GM21423 (cell line): ENCODE results near the gene RNF123.
A peak's percentile ranks its signal among the peaks of the same experiment; 100 is the strongest.

Source experiments
- ATAC-seq: cut with Tn5 transposase; IDR thresholded peaks from one replicate; pipeline ENCODE4 v1.9.1; 2021; ENCODE audit warnings: mild to moderate bottlenecking, moderate library complexity; ENCODE audit not compliant: unreplicated experiment

RNF123 gene

DNA sequence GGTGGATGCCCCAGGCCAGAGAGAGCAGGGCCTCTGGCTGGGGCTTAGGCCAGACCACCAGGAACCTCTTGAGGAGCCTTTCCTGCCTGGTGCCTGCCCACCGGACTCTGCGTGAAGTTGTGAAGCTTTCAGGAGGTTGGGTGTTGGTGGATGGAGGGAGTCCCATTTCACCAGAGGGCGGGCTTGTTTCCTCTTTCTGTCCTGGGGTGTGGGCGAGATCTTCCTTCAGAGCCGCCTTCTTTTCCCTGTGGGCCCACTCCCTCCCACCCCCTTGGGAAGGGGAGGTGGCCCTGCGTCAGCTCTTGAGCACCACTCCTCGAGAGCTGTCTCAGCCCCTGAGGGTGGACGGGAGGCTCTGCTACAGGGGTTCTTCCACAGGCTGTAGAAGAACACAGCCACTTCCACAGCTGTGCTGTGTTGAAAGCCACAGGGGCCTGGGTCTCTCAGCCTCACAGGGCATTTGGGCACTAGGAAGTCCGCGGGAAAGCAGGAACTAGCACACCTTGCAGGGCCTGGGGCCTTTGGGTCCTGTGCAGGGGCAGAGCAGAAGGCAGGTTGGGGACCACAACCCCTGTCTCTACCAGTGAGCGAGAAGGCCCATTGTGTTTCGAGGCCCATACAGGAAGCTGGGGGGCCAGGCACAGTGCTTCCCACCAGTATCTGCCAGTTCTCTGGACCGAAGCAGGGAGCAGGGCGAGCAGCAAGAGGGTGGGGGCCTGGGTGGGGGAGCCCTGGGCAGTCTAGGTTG is 28.0 kb downstream of the RNF123 start:
- ATAC-seq: no peak

DNA sequence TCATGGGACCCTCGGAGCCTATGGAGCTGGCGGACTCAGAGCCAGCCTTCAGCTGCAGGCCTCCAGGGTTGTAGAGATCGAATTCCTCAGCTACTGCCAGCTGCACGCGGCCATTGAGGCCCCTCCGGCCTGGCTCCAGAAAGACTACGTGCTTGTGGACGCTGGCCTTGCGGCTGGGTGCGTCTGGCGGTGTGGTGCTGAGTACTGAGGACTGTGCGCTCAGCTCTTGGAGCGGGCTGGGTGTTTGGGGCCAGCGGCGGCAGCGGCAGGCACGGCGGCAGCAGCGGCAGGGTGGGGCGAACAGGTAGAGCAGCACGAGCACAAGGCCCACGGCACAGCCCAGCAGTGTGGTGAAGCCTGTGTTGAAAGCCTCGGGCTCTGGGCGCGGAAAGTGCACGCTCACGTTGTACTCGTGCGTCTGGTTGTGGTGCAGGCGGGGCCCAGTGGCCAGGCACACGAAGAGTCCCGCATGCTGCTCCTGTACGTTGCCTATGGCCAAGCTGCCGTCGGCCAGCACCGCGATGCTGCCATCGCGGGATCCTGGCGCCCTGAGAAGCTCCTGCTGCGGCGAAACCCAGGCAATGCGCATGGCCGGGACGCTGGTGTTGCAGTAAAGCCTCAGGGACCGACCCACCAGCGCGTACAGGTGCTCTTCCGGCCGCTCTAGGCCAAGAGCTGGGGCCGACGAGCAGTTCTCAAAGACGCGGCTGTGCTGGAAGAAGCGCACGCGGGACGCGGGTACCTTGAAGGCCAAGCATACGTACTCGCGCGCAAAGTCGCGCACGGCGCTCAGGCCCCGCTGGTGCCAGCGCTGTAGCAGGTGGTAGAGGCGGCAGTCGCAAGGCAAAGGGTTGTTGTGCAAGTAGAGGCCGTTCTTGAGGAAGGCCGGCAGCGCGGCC is 28.9 kb downstream of the RNF123 start:
- ATAC-seq: no peak

DNA sequence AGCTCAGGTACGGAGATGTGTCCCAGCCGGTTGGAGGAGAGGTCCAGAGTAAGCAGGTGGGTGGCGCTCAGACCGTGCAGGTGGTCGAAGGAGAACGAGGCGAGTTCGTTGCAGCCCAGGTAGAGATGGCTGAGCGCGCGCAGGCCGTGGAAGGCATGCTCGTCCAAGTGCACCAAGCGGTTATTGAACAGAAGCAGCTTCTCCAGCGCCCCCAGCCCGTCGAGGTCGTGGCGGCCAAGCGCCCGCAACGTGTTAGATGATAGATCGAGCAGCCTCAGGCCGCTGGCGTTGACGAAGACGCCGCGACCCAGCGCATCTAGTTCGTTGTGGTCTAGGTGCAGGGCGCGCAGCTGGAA is 29.5 kb downstream of the RNF123 start:
- ATAC-seq: no peak

GRCh38 chr3:49719214-49719884 is 30.0 kb downstream of the RNF123 start, which contains the start of gene AMIGO3:
TSS of gene AMIGO3 (minus strand) at chr3:49719684. CDS start at chr3:49719465, 219 bp downstream.
- peak; percentile 50 for ATAC-seq

- no peak for ATAC-seq
These were observed 31.7 kb downstream of the RNF123 start for GRCh38 chr3:49720855-49721595.

GRCh38 chr3:49721596-49721895 is 32.2 kb downstream of the RNF123 start:
- ATAC-seq: no peak

DNA sequence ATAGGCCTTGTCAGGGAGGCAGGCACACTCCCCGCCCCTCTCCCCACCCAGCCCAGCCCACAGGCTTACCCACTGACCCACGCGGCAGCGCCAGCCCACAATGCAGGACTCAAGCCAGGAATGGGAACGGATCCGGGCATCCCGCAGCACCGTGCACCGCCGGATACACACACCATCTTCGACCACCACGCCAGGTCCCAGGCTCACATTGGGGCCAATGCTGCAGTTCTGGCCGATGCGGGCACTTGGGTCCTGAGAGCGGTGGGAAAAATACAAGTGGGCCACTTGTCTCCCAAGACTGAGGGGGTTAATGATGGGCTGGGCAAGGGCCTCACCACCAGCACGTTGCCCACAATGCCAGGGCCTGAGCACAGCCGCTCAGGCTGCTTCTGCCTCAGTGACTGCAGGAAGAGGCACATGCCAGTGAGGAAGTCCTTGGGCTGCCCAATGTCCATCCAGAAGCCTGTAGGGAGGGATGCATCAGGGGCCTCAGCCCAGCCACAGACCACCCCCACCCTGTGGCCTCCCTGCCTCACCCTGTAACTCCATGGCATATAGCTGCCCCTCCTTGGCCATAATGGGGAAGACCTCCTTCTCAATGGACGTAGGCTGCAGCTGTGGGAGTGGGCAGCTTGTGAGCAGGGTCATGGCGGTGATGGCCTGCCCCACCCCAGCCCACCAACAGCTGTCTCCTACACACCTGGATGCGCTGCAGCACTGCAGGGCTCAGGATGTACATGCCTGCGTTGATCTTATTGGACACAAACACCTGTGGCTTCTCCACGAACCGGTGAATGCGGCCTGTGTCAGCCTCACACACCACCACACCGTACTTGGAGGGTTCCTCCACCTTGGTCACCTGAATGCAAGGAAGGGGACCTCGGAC is 32.8 kb downstream of the RNF123 start:
- no peak for ATAC-seq

GRCh38 chr3:49722896-49723295 is 33.5 kb downstream of the RNF123 start:
- ATAC-seq: no peak

GRCh38 chr3:49723296-49723627 is 33.9 kb downstream of the RNF123 start:
- ATAC-seq: no peak

GRCh38 chr3:49723628-49724551 is 34.5 kb downstream of the RNF123 start, which contains the start of gene GMPPB:
TSS of gene GMPPB (minus strand) at chr3:49723951. CDS start at chr3:49723726, 225 bp downstream.
- ATAC-seq: peak; percentile 71

- ATAC-seq: no peak
These were observed 35.2 kb downstream of the RNF123 start for GRCh38 chr3:49724586-49724985.

DNA sequence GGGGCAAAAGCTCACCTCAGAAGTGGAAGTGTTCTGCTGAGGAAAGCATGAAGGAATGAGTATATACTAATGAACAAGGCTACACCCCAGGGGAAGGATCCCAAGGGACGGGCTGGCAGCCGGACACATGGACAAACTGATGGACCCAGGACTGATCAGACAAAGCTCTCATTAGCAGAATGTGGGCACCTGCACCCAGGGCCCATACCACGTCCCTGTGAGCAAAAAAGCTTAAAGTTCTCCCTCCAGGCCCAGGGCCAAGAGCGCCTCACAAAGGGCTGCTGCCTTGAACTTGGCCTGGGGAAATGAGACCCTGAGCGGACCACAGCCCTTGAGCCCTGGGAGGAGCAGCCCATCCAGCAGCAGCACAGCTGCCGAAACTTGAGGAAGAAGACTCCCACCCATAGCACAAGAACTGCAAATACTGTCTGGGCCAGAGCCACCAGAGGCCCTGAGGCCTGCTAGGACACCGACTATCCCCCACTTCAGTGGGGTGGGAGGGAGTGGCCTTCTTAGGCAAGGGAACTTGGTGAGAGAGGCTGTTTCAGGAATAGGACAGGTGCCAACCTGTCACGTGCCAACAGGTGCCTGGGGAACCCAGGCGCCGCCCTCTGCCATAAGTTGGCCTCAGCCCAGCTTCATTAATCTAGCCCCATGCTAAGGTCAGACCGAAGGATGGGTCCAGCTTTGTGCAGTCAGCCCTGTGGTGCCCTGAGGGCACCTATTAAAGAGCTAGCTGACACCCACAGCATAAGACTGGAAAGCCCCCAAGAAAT is 36.7 kb downstream of the RNF123 start:
- no peak for ATAC-seq

- ATAC-seq: no peak
These were observed 38.0 kb downstream of the RNF123 start for GRCh38 chr3:49727154-49727923.

DNA sequence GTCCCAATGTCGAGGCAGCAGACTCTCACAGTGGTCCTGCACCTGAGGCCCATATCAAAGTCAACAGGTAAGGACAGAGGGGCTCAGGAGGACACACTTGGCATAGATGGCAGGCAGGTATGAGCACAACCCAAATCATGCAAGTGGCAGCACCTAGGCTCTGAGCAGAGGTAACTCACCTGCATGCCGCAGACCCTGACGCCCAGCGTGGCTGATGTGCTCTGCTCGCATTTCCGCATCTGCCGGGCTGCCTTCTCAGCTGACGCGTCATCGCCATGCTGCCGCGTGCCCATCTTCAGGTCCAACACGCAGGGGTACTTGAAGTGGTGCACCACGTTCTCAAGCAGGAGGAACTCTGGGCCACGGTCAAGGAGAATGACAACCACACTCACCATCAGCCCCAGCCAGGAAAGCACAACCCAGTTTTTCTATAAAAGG is 38.6 kb downstream of the RNF123 start:
- no peak for ATAC-seq

DNA sequence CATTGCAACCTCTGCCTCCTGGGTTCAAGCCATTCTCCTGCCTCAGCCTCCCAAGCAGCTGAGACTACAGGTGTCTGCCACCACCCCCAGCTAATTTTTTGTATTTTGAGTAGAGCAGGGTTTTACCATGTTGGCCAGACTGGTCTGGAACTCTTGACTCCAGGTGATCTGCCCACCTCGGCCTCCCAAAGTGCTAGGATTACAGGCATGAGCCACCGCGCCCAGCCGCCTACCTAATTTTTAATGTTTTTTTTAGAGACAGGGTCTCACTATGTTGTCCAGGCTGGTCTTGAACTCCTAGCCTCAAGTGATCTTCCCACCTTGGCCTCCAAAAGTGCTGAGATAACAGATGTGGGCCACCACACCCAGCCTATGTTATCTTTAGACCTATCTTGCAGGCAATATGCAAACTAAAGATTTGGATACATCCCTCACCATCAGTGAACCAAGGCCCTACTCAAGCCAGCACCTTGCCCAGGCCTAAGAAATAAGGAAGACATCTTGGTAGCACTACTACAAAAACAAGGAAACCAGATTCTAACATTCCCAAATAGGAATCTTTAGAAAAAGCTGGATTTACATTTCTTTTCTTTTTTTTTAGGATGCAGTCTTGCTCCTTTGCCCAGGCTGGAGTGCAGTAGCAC is 40.7 kb downstream of the RNF123 start:
- no peak for ATAC-seq

DNA sequence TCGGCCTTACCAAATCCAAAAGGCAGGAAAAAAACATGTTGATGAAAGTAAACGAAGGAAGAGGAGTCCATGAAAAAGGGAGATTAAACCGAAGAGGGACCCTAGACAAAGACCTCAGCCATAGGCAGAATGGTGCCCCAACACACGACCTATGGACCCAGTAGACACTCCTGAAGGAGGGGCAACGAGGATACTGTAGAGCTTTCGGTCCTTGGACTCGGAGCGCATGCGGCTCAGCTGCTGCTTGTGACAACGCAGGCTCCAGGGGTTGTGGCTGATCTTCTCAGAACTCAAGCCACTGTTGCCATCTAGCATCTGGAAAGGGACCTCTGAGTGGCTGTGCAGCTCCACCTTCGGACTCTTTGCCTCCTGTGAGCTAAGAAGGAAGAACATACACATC is 43.2 kb downstream of the RNF123 start:
- ATAC-seq: no peak

- ATAC-seq: no peak
These were observed 44.2 kb downstream of the RNF123 start for GRCh38 chr3:49733551-49733950.
